HUDEP-2 (cell line): ENCODE data around the gene IL17C.

Experiments
- DNase-seq, 76 experiments: peaks; one replicate each; lab custom pipeline; 2025; ENCODE audit not compliant: unreplicated experiment in 76 of 76; lab: John Stamatoyannopoulos, UW

The IL17C gene

GRCh38 chr16:88638323-88639230, at the start of gene IL17C:
Gene IL17C (plus strand): TSS chr16:88638572. CDS start chr16:88638642, 70 bp downstream.
- DNase-seq: no peak

DNA sequence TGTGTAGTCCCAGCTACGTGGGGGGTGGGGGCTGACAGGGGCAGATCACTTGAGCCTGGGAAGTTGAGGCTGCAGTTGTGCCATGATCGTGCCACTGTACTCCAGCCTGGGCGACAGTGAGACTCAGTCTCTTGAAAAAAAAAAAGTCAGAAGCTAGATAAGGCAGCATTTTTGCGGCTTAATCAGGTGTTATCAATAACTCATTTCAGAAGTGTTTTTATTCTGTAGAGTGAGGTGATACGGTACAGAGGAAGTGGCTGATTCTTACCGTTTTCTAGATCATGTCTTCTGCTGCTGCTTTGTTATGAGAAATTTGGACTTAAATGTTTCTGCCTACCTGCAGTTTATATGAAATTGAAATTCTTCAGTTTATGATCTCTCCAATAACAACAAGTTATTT, 49.6 kb upstream of the IL17C start:
- no peak for DNase-seq

GRCh38 chr16:88589441-88589840, 48.9 kb upstream of the IL17C start:
- no peak for DNase-seq

- no peak for DNase-seq
Measured at GRCh38 chr16:88591577-88592021, 46.8 kb upstream of the IL17C start.

DNA sequence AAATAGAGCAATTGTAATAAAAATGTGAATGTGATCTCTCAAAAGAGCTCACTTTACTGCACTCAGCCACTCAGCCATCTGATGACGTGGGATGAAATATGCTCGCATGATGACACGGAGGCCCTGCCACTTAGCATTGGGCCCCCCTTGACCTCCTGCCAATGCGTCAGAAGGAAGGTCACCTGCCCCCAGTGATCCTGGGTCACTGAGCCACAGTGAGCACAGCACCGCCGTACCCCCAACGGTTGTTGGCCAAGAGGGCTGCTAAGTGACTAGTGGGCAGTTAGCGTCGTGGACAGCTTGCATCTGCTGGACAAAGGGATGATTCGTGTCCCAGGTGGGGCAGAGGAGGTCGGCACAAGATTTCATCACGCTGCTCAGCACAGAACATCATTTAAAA, 45.3 kb upstream of the IL17C start:
- no peak for DNase-seq

- no peak for DNase-seq
Measured at GRCh38 chr16:88593489-88593888, 44.9 kb upstream of the IL17C start.

DNA sequence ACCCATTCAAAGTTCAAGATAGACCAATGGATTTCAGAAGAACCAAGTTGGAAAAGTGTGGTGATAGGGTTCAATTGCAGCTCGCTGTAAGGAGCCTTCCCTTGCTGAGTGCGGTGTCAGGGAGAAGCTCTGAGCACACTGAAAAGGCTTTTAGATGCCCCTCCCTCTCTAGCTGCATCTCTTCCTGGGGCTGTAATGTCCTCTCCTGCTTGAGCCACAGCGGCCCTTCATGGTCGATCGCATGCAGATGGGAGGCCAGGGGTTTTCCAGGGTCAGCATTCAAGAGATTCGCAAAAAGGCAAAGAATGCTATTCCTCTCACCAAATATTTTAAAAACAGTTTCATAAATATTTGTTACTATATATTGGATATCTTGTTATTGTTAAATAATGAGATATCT, 44.5 kb upstream of the IL17C start:
- no peak for DNase-seq

DNA sequence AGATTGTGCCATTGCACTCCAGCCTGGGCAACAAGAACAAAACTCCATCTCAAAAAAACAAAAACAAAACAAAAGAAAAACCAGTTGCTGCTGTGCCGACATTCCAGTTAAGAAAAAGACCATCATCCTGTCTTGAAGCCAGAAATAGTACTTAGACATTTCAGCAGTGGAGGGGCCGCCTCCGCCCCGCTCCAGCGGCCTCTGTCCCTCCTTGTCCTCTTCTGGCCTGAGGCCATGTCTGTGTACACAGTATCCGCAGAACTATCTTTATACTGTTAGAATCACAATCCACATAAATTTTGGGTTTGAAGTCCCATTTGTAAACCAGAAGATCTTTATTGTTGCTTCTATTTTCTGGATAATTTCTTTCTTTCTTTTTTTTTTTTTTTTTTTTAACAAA, 43.3 kb upstream of the IL17C start:
- no peak for DNase-seq

DNA sequence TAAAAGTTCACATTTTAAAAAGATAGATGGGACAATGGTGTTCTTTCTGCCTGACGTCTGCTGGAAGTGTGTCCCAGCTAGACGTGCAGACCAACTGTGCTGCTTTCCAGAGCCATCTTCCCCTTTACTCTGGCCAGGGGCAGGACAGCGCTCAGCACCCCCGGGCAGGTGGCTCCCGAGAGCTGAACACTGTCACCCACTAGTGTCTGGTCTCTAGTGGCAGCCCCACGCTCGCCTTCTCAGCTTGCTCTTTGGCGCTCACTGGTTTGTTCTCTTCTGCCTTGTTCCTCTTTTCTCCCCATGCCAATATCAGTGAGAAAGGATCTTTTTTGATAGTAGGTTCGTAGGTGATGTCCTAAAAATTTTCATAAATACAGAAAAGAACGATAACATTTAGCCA, 42.5 kb upstream of the IL17C start:
- DNase-seq: no peak

GRCh38 chr16:88596483-88596882, 41.9 kb upstream of the IL17C start:
- DNase-seq: no peak

DNA sequence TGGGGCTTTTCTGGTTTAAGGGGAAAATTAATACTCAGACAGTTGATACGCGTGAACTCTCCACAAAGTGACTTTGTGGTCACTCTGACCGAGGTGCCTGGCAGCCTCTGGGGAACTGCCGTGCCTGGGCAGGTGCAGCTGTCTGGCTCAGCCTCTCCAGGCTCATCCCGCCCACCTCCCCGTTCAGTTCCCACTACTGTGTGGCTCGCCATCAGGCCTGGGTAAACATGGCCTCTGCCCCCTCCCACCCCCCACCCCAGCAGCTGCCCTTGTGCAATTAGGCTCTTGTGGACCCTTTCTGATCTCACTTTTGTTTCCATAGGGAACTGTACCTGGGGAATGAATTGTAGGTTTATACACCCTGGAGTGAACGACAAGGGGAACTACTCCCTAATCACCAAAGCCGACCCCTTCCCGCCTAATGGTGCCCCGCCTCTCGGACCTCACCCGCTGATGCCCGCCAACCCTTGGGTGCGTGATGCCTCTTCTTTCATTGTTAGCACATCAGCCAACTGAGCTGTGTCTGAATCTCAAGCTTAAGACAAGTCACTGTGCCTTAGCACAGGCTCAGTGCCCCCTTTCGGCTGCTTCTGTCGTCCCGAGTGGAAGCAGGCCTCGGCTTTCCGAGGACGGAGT, 40.4 kb upstream of the IL17C start:
- no peak for DNase-seq

GRCh38 chr16:88599092-88599733, 39.2 kb upstream of the IL17C start:
- DNase-seq: no peak

GRCh38 chr16:88599825-88600538, 38.4 kb upstream of the IL17C start:
- DNase-seq: no peak

DNA sequence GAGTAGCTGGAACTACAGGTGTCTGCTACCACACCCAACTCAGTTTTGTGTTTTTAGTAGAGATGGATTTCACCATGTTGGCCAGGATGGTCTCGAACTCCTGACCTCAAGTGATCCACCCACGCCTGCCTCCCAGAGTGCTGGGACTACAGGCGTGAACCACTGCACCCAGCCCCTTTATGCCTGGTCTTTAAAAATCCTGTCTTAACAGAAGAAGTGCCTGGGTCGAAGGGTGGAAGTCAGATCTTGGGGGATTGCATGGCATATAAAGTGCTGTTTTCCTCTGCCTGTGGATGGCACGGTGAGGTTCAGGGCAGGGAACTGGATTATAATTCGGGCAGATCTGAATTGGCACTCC, 37.9 kb upstream of the IL17C start:
- no peak for DNase-seq

- no peak for DNase-seq
Measured at GRCh38 chr16:88601313-88602036, 36.9 kb upstream of the IL17C start.

DNA sequence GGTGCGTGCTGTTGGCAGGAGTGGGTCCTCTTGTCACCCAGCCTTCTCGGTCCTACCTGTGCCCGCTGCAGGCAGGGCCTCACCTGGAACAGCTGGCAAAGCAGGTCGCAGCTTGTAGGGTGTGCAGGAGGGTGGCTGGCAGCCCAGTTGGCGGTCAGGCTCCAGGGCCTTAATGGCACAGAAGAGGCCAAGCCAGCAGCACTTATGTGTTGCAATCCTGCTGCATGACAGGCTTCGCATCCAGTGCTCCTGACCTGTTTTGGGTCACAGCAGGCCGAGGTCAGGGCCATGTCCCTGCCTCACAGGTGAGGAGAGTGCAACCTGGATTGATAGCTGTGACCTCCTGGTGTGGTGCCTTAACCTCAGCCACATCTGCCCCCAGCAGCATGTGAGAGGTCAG, 36.3 kb upstream of the IL17C start:
- no peak for DNase-seq

- DNase-seq: no peak
Measured at GRCh38 chr16:88605186-88606147, 32.9 kb upstream of the IL17C start.

- DNase-seq: no peak
Measured at GRCh38 chr16:88606148-88606757, 32.1 kb upstream of the IL17C start.

GRCh38 chr16:88608076-88608475, 30.3 kb upstream of the IL17C start:
- no peak for DNase-seq
